Pancreas (tissue), 10 donors: Measurements from ENCODE around the gene CLEC4E. TPM values are rescaled to one million over a fixed set of nuclear protein-coding genes. Genes with fewer than 3 reads are reported as not detected.
"Not testable (repeated sequence)": the region's sequence is repeated elsewhere in the genome, so short reads cannot be mapped to it uniquely, and the experiment has no call there.

ENCODE experiments used
- ATAC-seq, 4 donors: fragments of 200-7000 bp; cut with Tn5 transposase; one replicate each; pipeline versions ENCODE4 v1.8.0 to v1.9.1; 2020; ENCODE audit warnings: mild to moderate bottlenecking in 4 of 4, moderate library complexity in 4 of 4
- DNase-seq, 6 donors: peaks; one replicate each; pipeline ENCODE4 v3.0.0-alpha.2; 2020
- FAIRE-seq: peaks from 2 replicates; lab custom pipeline; 2012; peaks lifted over from hg19 to GRCh38; lab: Jason Lieb, UNC
- H3K27ac ChIP-seq, 4 donors: fragments of 200-600 bp; sonication (generic); 1 replicate in 3 of 4; 2 replicates in 1 of 4; pipeline versions ENCODE4 v1.5.0 to v1.8.0; 2020
- H3K27me3 ChIP-seq, 4 donors: fragments of 200-600 bp; one replicate each; pipeline ENCODE4 v1.8.0; 2021
- H3K36me3 ChIP-seq, 3 donors: fragments of 200-600 bp; sonication (generic) in 1 of 3; one replicate each; pipeline versions ENCODE4 v1.5.0 to v1.8.0; 2020 to 2021
- H3K4me1 ChIP-seq, 3 donors: fragments of 200-600 bp; one replicate each; pipeline ENCODE4 v1.8.0; 2021
- H3K4me3 ChIP-seq, 4 donors: fragments of 200-600 bp; sonication (generic) in 2 of 4; one replicate each; pipeline versions ENCODE4 v1.5.0 to v1.8.0; 2020 to 2021
- H3K9me3 ChIP-seq, 4 donors: fragments of 200-600 bp; one replicate each; pipeline ENCODE4 v1.8.0; 2021
- CTCF ChIP-seq, 4 donors: fragments of 200-600 bp; sonication (generic) in 3 of 4; IDR thresholded peaks; one replicate each; pipeline versions ENCODE4 v1.5.0 to v1.8.0; 2021; ENCODE audit warnings: antibody characterized with exemption in 4 of 4
- WGBS, 2 donors: extraction: QIAGEN DNeasy Blood & Tissue Kit; methylation state at CpG; one replicate each; pipeline ENCODE4 v1.1.7; 2013; 5-methylcytosine and 5-hydroxymethylcytosine counted together
- intact Hi-C, 3 donors: fragments of 100-400 bp; cut with DNase I; formaldehyde crosslinking; loops; one replicate each; pipeline versions ENCODE4 v1.11.1 to v1.14.2; 2022
- polyA plus RNA-seq, 2 donors: library from polyadenylated mRNA; stranded (reverse); fragments of 200-250 nt; gene quantifications; one replicate each; pipeline ENCODE4 v1.2.3, GENCODE V29; 2013
- total RNA-seq, 6 donors: library from RNA; stranded (reverse); fragmentation: NEBNext Ultra II Directional in 4 of 6; extraction: Animal tissue kit (Norgen Biotek cat#: 25700) in 4 of 6; gene quantifications; one replicate each; pipeline versions ENCODE4 v1.2.1 to v1.2.4, GENCODE V29; 2021 to 2023
- donor health status: healthy with polysubstance abuse.
- donor health status: DM: no; HTN: no; CAD: no; lungs with moderate emphysema.
- donor health status: DM: no; HTN: no; CAD: no.
- donor health status: control.
- donor health status: control.
- donor health status: Bipolar disorder and iron deficiency.
- donor health status: DM: yes; HTN: yes; CAD: no.
- donor health status: DM: no; HTN: no; CAD: no.
- donor health status: DM: no; HTN: no; CAD: no.
- donor health status: DM: yes; HTN: yes; CAD: no.

CLEC4E gene
- total and polyA plus RNA-seq, 8 donors, result 0.19 to 1.7 (median 0.68) TPM; not detected in 2

- no peak for ATAC-seq
- DNase-seq, result no peak
- Histone ChIP-seq H3K27me3 (no peaks in the 10 kb centered on the region), H3K4me1 (no peaks in the 10 kb centered on the region), H3K27ac (no peak overlapping the region), H3K9me3 (no peaks in the 10 kb centered on the region), H3K4me3 (no peak overlapping the region), H3K36me3 (no peaks in the 10 kb centered on the region)
- 87 to 92% methylated on average over 3 of the region's 3 CpGs for WGBS, 2 donors
- no peak for FAIRE-seq
- no peak for TF ChIP-seq CTCF (IDR thresholded peaks at IDR 0.05)
- intact Hi-C loops, result no loop called here
These were observed 33.1 kb downstream of the CLEC4E start for GRCh38 chr12:8507596-8507995.

- no peaks in the 10 kb centered on the region for H3K9me3 ChIP-seq
- no peaks in the 10 kb centered on the region for H3K4me1 ChIP-seq
- DNase-seq, result no peak
- TF ChIP-seq CTCF (IDR thresholded peaks at IDR 0.05), result no peak
- 68 to 70% methylated on average over 1 of the region's 1 CpG for WGBS, 2 donors
- H3K27me3 ChIP-seq, result no peaks in the 10 kb centered on the region
- H3K4me3 ChIP-seq, result no peak overlapping the region
- no peaks in the 10 kb centered on the region for H3K36me3 ChIP-seq
- ATAC-seq, result no peak
- intact Hi-C loops, result no loop called here
- FAIRE-seq, result no peak
- no peak overlapping the region for H3K27ac ChIP-seq
These were observed 36.4 kb downstream of the CLEC4E start for GRCh38 chr12:8504351-8504750.

- no peaks in the 10 kb centered on the region for H3K36me3 ChIP-seq
- FAIRE-seq (no peak), DNase-seq (no peak), ATAC-seq (no peak)
- WGBS, 2 donors, result 73 to 83% methylated on average over 3 of the region's 3 CpGs
- TF ChIP-seq CTCF (IDR thresholded peaks at IDR 0.05), result no peak
- no peak overlapping the region for H3K4me3 ChIP-seq
- intact Hi-C loops, result no loop called here
- H3K4me1 ChIP-seq, result no peaks in the 10 kb centered on the region
- no peak overlapping the region for H3K27ac ChIP-seq
- no peaks in the 10 kb centered on the region for H3K27me3 ChIP-seq
- H3K9me3 ChIP-seq, result no peaks in the 10 kb centered on the region
These were observed 39.0 kb downstream of the CLEC4E start for GRCh38 chr12:8501720-8502119.

- TF ChIP-seq CTCF (IDR thresholded peaks at IDR 0.05), result no peak
- Histone ChIP-seq H3K36me3 (no peaks in the 10 kb centered on the region), H3K27me3 (no peaks in the 10 kb centered on the region), H3K4me1 (no peaks in the 10 kb centered on the region), H3K4me3 (no peak overlapping the region), H3K9me3 (no peaks in the 10 kb centered on the region), H3K27ac (no peak overlapping the region)
- intact Hi-C loops, result no loop called here
- DNase-seq, result no peak
- WGBS, 2 donors, result 34 to 51% methylated on average over 4 of the region's 4 CpGs
- no peak for FAIRE-seq
- ATAC-seq, result no peak
These were observed 41.1 kb downstream of the CLEC4E start for GRCh38 chr12:8499616-8500015.

- H3K36me3 ChIP-seq, DNase-seq, intact Hi-C loops, FAIRE-seq, H3K27ac ChIP-seq, H3K4me1 ChIP-seq, H3K27me3 ChIP-seq, H3K4me3 ChIP-seq, ATAC-seq, H3K9me3 ChIP-seq: not testable (repeated sequence)
- 48 to 70% methylated on average over 7 of the region's 7 CpGs for WGBS, 2 donors
These were observed 44.6 kb downstream of the CLEC4E start for GRCh38 chr12:8496074-8496473.

GRCh38 chr12:8495671-8496070 lies 45.0 kb downstream of the CLEC4E start:
- FAIRE-seq, H3K27me3 ChIP-seq, DNase-seq, H3K27ac ChIP-seq, H3K36me3 ChIP-seq, H3K9me3 ChIP-seq, H3K4me1 ChIP-seq, intact Hi-C loops, H3K4me3 ChIP-seq, ATAC-seq: not testable (repeated sequence)
- WGBS, 2 donors, result 74 to 82% methylated on average over 4 of the region's 4 CpGs
